Ishikawa (cell line): ENCODE data around the gene ITPR1.

Source experiments
- CEBPB ChIP-seq: IDR thresholded peaks from 2 replicates; pipeline ENCODE4 v1.6.1; 2012
- CREB1 ChIP-seq: IDR thresholded peaks from 2 replicates; pipeline ENCODE4 v1.6.1; 2012; ENCODE audit warnings: low read depth
- EGR1 ChIP-seq: IDR thresholded peaks from 2 replicates; pipeline ENCODE4 v1.6.1; 2012
- EP300 ChIP-seq: IDR thresholded peaks from 2 replicates; pipeline ENCODE4 v1.6.1; 2012; ENCODE audit warnings: borderline replicate concordance
- FOXM1 ChIP-seq: IDR thresholded peaks from 2 replicates; pipeline ENCODE4 v1.6.1; 2012; ENCODE audit warnings: low read depth, borderline replicate concordance
- MAX ChIP-seq: IDR thresholded peaks from 2 replicates; pipeline ENCODE4 v1.6.1; 2012
- RAD21 ChIP-seq: IDR thresholded peaks from 2 replicates; pipeline ENCODE4 v1.6.1; 2012; ENCODE audit warnings: low read depth
- TAF1 ChIP-seq: IDR thresholded peaks from 2 replicates; pipeline ENCODE4 v1.6.1; 2012; ENCODE audit warnings: low read depth, mild to moderate bottlenecking
- TCF12 ChIP-seq: IDR thresholded peaks from 2 replicates; pipeline ENCODE4 v1.6.1; 2012; ENCODE audit warnings: low read depth
- TEAD4 ChIP-seq: IDR thresholded peaks from 2 replicates; pipeline ENCODE4 v1.6.1; 2012
- USF1 ChIP-seq: IDR thresholded peaks from 2 replicates; pipeline ENCODE4 v1.6.1; 2012
- YY1 ChIP-seq: IDR thresholded peaks from 2 replicates; pipeline ENCODE4 v1.6.1; 2012; ENCODE audit warnings: low read depth
- ZBTB7A ChIP-seq: IDR thresholded peaks from 2 replicates; pipeline ENCODE4 v1.6.1; 2012; ENCODE audit warnings: low read depth
- TF ChIP-seq, protein P1 (sequence below): IDR thresholded peaks from 2 replicates; pipeline ENCODE4 v1.6.1; 2012; ENCODE audit warnings: low read depth, mild to moderate bottlenecking

GRCh38 chr3:4688411-4688810 is 195.3 kb downstream of the ITPR1 start:
- no peak for TF ChIP-seq TAF1
- no peak for TF ChIP-seq USF1
- TF ChIP-seq EP300, result no peak
- no peak for TF ChIP-seq MAX
- TF ChIP-seq YY1, result no peak
- no peak for TF ChIP-seq ZBTB7A
- no peak for TF ChIP-seq CEBPB
- TF ChIP-seq RAD21, result no peak
- TF ChIP-seq, protein P1, sequence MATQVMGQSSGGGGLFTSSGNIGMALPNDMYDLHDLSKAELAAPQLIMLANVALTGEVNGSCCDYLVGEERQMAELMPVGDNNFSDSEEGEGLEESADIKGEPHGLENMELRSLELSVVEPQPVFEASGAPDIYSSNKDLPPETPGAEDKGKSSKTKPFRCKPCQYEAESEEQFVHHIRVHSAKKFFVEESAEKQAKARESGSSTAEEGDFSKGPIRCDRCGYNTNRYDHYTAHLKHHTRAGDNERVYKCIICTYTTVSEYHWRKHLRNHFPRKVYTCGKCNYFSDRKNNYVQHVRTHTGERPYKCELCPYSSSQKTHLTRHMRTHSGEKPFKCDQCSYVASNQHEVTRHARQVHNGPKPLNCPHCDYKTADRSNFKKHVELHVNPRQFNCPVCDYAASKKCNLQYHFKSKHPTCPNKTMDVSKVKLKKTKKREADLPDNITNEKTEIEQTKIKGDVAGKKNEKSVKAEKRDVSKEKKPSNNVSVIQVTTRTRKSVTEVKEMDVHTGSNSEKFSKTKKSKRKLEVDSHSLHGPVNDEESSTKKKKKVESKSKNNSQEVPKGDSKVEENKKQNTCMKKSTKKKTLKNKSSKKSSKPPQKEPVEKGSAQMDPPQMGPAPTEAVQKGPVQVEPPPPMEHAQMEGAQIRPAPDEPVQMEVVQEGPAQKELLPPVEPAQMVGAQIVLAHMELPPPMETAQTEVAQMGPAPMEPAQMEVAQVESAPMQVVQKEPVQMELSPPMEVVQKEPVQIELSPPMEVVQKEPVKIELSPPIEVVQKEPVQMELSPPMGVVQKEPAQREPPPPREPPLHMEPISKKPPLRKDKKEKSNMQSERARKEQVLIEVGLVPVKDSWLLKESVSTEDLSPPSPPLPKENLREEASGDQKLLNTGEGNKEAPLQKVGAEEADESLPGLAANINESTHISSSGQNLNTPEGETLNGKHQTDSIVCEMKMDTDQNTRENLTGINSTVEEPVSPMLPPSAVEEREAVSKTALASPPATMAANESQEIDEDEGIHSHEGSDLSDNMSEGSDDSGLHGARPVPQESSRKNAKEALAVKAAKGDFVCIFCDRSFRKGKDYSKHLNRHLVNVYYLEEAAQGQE, result no peak
- no peak for TF ChIP-seq EGR1
- TF ChIP-seq FOXM1, result no peak
- no peak for TF ChIP-seq TEAD4
- no peak for TF ChIP-seq CREB1
- no peak for TF ChIP-seq TCF12
